ENCODE results near the gene COL15A1. TPM values are rescaled to one million over a fixed set of nuclear protein-coding genes. Genes with fewer than 3 reads are reported as not detected.

Gene COL15A1
- total RNA-seq, 1 experiment from 2014 or later = not detected

DNA sequence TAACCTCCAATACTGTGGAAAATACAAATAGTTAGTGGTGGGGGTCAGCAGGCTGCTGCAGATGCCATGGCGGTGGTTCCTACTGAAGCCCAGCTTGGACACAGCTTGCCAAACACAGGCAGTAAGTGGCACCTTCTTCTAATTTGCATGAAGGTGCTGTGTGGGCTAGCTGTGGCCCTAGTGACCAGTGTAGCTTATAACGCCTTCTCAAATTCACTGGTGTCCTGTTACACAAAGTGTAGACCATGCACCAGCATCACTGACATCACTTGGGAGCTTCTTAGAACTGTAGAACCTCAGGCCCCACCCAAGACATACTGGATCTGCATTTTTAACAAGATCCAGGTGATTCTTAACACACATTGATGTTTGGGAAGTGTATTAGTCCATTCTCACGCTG lies 102.4 kb downstream of the COL15A1 start:
- Mint-ChIP-seq H3K4me3 (no peak overlapping the region), H3K36me3 (ENCODE audit: insufficient read depth in 1 of 3, low read depth in 3 of 3) (no peaks in the 10 kb centered on the region), H3K27ac (no peak overlapping the region), H3K9me3 (peaks cover 8 to 9% of the 10 kb centered on the region in 2 experiments), H3K27me3 (ENCODE audit: low read depth) (no peaks in the 10 kb centered on the region), H3K4me1 (peaks cover 8% of the 10 kb centered on the region in 2 experiments)
- H3K79me2 ChIP-seq (ENCODE audit: insufficient read depth, low read length) = no peaks in the 10 kb centered on the region
- no peak overlapping the region for H3K4ac ChIP-seq (ENCODE audit: low read depth, low read length)
- H3K9ac ChIP-seq (ENCODE audit: extremely low read depth, insufficient read length, low read length) = no peak overlapping the region
- TF ChIP-seq, protein P1, sequence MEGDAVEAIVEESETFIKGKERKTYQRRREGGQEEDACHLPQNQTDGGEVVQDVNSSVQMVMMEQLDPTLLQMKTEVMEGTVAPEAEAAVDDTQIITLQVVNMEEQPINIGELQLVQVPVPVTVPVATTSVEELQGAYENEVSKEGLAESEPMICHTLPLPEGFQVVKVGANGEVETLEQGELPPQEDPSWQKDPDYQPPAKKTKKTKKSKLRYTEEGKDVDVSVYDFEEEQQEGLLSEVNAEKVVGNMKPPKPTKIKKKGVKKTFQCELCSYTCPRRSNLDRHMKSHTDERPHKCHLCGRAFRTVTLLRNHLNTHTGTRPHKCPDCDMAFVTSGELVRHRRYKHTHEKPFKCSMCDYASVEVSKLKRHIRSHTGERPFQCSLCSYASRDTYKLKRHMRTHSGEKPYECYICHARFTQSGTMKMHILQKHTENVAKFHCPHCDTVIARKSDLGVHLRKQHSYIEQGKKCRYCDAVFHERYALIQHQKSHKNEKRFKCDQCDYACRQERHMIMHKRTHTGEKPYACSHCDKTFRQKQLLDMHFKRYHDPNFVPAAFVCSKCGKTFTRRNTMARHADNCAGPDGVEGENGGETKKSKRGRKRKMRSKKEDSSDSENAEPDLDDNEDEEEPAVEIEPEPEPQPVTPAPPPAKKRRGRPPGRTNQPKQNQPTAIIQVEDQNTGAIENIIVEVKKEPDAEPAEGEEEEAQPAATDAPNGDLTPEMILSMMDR (conservative IDR thresholded peaks at IDR 0.05) = no peak
- H3K18ac ChIP-seq (ENCODE audit: insufficient read length, low read depth, low read length) = no peak overlapping the region
- no CpG with 5 or more reads among the region's 3 CpGs for WGBS (ENCODE audit: extremely low coverage, insufficient read length, low lambda C conversion rate)
- no peak overlapping the region for H3K4me2 ChIP-seq (ENCODE audit: insufficient read depth, insufficient read length, low read length)
- no peak overlapping the region for H2BK5ac ChIP-seq (ENCODE audit: insufficient read length, low read length)
- no peaks in the 10 kb centered on the region for H3K23me2 ChIP-seq (ENCODE audit: insufficient read length, low read depth, low read length, poor library complexity, severe bottlenecking)
- H3K23ac ChIP-seq (ENCODE audit: insufficient read length, low read depth, low read length) = no peak overlapping the region
- no peaks in the 10 kb centered on the region for H3K9me3 ChIP-seq (ENCODE audit: control insufficient read depth, low read depth, low read length)
- H2BK20ac ChIP-seq (ENCODE audit: low read depth, low read length, poor library complexity, severe bottlenecking) = no peak overlapping the region
- H3K79me1 ChIP-seq (ENCODE audit: insufficient read depth, low read depth, low read length, poor library complexity, severe bottlenecking) = no peaks in the 10 kb centered on the region
- no peak overlapping the region for H3K56ac ChIP-seq (ENCODE audit: insufficient read length, low read depth, low read length)
- no peak overlapping the region for H2AK5ac ChIP-seq (ENCODE audit: insufficient read length, low read length)
- H2BK15ac ChIP-seq (ENCODE audit: low read depth, low read length) = no peak overlapping the region
- no peak overlapping the region for H3K27ac ChIP-seq (ENCODE audit: insufficient read length, low read depth, low read length)
- no peak for DNase-seq
- no peak overlapping the region for H2BK12ac ChIP-seq (ENCODE audit: insufficient read length, low read depth, low read length)
- H4K8ac ChIP-seq (replicated peaks; ENCODE audit: insufficient read length, low read depth, low read length) = no peak overlapping the region
- H4K20me1 ChIP-seq (ENCODE audit: control insufficient read depth, insufficient read depth, insufficient read length) = no peaks in the 10 kb centered on the region
- no peak overlapping the region for H4K5ac ChIP-seq (ENCODE audit: insufficient read length, low read depth, low read length)
- no peak overlapping the region for H2BK120ac ChIP-seq (ENCODE audit: low read depth, low read length, poor library complexity, severe bottlenecking)
- H2AFZ ChIP-seq (ENCODE audit: low read length) = no peak overlapping the region
- no peak overlapping the region for H3T11ph ChIP-seq (ENCODE audit: low read length)
- no peaks in the 10 kb centered on the region for H3K4me1 ChIP-seq (ENCODE audit: insufficient read depth, low read length)
- no peaks in the 10 kb centered on the region for H3K27me3 ChIP-seq (ENCODE audit: insufficient read depth, low read length)
- no peak overlapping the region for H3K14ac ChIP-seq (ENCODE audit: insufficient read depth, low read length)
- H4K91ac ChIP-seq (ENCODE audit: insufficient read length, low read depth, low read length) = no peak overlapping the region
